GM21360 (cell line): ENCODE data around the gene TMEM18.
A peak's percentile ranks its signal among the peaks of the same experiment; 100 is the strongest.

ENCODE experiments used
- ATAC-seq: cut with Tn5 transposase; IDR thresholded peaks from one replicate; pipeline ENCODE4 v1.9.1; 2021; ENCODE audit warnings: mild to moderate bottlenecking, moderate library complexity; ENCODE audit not compliant: unreplicated experiment

The TMEM18 gene

GRCh38 chr2:636641-637405 is 40.4 kb downstream of the TMEM18 start:
- peak; percentile 52 for ATAC-seq

- no peak for ATAC-seq
These were observed 41.3 kb downstream of the TMEM18 start for GRCh38 chr2:635687-636621.

GRCh38 chr2:634636-635388 is 42.4 kb downstream of the TMEM18 start:
- ATAC-seq: no peak

GRCh38 chr2:634041-634440 is 43.2 kb downstream of the TMEM18 start:
- ATAC-seq: no peak

DNA sequence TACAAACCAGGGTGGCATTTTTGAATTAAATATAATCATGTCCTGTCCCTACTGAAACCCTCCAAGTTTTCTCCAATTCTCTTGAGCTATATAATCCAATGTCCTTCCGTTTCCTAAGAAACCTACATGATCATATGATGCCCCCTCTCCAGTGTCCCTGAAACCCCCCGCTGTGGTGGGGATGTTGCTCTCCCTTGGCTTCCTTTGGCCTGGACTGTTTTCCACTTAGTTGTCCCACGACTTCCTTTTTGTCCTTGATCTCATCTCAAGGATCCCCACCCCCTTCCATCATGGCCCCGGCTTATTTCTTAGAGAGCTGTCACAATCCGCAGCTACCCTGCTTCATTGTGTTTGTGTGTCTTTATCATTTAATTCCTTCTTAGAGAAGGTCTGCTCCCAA is 43.8 kb downstream of the TMEM18 start:
- ATAC-seq: no peak

DNA sequence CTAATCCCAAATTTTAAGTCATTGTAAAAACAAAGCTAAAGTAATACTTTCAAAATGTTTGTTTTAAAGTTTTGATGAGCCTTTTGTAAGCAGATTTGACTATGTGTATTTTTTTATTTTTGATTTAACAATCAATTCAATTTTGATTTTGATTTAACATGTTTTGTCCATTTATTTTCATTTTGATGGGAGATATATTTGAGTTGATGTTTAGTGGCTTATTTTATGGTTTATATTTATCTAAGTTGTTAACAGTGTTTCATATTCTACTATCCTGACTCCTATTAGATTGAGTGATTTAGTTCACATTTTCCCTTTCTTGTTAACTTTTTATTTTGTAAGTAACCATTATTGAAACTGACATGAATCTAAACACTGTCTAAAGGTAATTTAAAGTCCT is 44.7 kb downstream of the TMEM18 start:
- ATAC-seq: no peak

GRCh38 chr2:631741-632140 is 45.5 kb downstream of the TMEM18 start:
- ATAC-seq: no peak

- ATAC-seq: no peak
These were observed 46.5 kb downstream of the TMEM18 start for GRCh38 chr2:630451-631320.

GRCh38 chr2:629961-630360 is 47.2 kb downstream of the TMEM18 start:
- no peak for ATAC-seq

DNA sequence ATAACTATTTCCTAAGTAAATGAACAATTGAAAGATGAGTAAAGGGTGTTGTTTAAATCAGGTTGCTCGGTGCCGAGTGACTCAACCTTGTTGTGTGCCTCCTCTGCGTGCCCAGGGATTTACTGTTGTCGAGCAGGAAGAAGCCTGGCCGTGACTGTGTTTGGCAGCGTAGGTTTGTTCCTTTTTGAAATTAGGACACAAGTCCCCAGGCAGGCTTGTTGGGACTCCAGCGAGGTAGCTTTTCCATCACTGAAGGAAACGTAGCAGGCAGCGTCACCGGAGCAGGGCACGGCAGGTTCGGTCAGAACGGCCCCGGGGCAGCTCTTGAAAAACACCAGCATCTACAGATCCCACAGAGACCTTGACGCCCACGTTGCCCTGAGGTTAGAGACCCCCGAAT is 48.6 kb downstream of the TMEM18 start:
- no peak for ATAC-seq

DNA sequence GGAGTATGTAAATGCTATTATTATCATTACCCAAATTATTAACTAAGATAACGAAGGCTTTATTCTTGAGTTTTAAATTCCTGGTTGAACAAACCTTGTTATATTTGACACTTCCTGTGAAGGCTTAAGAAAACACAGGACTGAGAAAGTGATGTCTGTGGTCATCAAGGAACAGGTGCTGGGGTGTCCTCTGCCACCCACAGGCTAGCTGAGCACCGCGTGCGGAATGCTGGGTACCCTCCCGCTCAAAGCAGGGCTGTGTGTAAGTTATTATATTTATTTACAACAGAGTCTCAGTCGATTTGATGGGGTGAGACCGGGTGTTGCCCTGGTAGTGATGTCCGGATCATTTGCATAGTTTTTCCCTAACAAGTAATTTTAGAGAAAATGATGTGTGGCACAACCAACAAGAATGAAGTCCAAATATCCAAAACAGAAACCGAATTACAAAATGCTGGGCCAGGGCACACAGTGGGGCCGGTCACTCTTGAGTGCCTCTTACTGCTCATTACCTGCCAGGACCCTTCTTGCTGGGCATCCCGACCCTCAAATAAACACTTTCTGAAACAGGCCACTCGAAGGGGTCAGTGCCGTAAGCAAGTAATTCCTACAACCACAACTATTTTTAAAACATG is 49.2 kb downstream of the TMEM18 start:
- ATAC-seq: no peak

GRCh38 chr2:627340-627709 is 49.9 kb downstream of the TMEM18 start:
- ATAC-seq: no peak

- no peak for ATAC-seq
These were observed 50.5 kb downstream of the TMEM18 start for GRCh38 chr2:626491-627339.

DNA sequence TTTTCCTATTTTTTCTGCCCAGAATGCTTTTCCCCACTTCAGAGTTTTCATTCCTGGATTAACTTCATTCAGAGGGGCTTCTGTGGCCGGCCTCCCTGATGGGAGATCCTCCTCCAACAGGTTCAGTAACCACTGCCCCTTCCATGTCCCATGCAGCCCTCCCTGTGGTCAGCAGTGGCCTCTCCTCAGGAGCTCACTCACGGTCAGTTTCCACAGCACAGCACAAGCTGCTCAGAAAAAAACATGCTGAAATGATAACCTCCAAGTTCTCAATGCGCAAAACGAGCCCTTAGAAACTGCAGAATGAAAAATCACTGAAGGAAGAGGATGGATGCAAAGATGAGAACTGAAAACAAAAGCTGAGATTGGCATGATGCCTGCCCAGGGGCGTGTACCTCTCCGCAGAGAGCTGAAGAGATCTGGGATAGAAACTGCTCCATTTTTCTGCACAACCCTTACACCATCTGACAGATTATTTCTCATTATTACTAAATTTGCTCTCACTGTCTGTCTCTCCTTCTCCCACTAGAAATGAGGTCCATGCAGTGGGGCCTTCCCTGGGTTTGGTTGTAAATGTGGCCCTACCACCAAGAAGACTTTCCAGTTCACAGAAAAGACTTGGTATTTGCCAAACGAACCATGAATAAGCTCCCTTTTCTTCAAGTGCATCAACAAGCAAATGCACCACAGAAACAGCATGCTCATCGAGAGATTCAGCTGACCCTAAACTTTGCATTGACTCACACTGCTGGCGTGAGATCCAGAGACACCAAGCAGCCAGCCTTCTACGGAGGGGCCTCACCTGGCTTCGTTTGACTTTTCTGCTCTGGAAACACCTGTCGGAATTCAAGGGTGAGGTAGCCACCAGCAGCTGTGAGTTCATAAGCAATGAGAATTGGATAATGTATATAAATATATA is 51.5 kb downstream of the TMEM18 start:
- ATAC-seq: no peak

- ATAC-seq: no peak
These were observed 52.5 kb downstream of the TMEM18 start for GRCh38 chr2:624551-625347.

DNA sequence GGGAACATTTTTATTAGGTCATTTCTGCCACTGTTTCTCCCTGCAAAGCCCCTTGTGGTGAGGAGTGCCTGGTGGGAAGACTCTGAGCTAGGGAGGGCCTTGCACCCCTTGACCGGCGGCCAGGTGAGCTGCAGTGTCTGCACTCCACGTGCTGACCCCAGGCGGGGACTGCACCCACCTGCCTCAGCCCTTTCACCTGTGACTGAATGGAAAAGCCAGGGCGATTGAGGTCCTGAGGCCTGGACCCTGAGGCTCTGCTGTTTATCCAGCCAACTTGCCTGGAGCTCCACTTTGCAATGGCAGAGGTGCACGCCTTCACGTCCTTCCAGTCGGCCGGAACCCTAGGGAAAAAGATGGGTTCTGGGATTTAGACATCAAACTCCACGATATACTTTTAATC is 53.1 kb downstream of the TMEM18 start:
- no peak for ATAC-seq
